Embryonic facial prominence (tissue), 1 donor: ENCODE data around the gene PPM1E.
"Not testable (repeated sequence)": the region's sequence is repeated elsewhere in the genome, so short reads cannot be mapped to it uniquely, and the experiment has no call there.

Experiments
- DNase-seq: peaks from one replicate; pipeline ENCODE4 v3.0.0-alpha.2; 2016; ENCODE audit errors: extremely low spot score

PPM1E gene

GRCh38 chr17:58755577-58756245 is at the start of gene PPM1E:
Gene PPM1E (plus strand): TSS chr17:58755854.
- peak; percentile 62 for DNase-seq

- DNase-seq, result no peak
Measured at GRCh38 chr17:58706351-58707140, 49.1 kb upstream of the PPM1E start.

- DNase-seq, result no peak
Measured at GRCh38 chr17:58710948-58711552, 44.6 kb upstream of the PPM1E start.

- DNase-seq, result no peak
Measured at GRCh38 chr17:58722274-58722673, 33.4 kb upstream of the PPM1E start.

- DNase-seq, result no peak
Measured at GRCh38 chr17:58722696-58723095, 33.0 kb upstream of the PPM1E start.

DNA sequence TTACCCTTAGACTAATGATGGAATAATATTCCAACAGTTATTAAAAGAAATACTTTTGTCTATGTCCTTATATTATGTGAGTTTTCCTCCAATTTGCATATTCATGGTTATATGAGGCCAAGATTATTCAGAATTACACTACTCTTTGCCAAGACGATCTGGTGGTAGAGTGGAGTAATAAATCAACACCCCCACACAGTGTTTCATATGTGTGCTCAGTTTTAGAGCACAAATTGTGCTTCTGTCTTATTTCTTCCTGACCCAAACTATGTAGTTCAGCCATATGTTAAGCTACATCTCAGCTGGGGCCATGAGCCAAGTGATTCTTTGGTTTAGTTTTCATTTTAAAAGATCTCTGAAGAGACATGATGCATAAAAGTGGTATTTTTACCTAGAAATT is 26.9 kb upstream of the PPM1E start:
- DNase-seq, result no peak

DNA sequence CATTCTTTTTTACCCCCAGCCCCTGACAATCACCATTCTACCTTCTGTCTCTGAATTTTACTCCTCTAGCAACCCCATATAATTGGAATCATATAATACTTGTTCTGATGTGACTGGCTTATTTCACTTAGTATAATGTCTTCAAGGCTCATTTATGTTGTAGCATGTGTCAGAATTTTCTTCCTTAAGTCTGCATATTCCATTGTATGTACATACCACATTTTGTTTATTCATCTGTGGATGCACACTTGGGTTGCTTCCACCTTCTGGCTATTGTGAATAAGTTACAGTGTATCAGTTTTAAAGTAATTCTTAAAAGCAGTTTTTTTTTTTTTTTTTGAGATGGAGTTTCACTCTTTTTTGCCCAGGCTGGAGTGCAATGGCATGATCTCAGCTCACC is 24.7 kb upstream of the PPM1E start:
- DNase-seq, result no peak

DNA sequence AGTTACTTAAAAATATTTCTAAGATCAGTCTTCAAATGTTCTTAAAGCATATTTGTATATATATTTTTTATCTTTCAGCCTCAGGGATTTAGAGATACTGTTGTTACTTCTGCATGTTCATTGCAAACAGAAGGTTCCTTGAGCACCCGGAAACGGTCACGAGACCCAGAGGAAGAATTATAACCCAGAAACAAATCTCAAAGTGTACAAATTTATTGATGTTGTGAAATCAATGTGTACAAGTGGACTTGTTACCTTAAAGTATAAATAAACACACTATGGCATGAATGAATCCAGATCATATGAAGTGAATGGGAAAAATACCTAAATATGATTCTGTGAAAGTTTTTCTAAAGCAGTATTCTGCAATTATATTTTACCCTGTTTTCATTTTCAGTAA is 21.6 kb upstream of the PPM1E start:
- no peak for DNase-seq

GRCh38 chr17:58734811-58735210 is 20.8 kb upstream of the PPM1E start:
- DNase-seq, result no peak

DNA sequence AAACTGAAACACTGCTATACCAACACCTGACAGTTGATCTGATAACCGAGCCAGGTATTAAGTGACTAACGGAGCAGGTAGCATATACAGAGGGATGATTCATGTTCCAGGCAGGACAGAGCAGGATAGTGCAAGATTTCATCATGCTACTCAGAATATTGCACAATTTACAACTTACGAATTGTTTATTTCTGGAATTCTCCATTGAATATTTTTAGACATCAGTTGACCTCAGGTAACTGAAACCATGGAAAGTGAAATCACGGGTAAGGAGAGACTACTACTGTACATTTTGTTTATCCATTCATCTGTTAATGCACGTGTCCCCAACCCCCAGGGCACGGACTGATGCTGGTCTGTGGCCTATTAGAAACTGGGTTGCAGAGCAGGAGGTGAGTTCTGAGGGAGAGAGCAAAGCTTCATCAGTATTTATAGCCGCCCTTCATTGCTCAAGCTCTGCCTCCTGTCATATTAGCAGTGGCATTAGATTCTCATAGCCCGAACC is 14.5 kb upstream of the PPM1E start:
- no peak for DNase-seq

GRCh38 chr17:58747674-58748073 is 8.0 kb upstream of the PPM1E start:
- no peak for DNase-seq

- not testable (repeated sequence) for DNase-seq
Measured at GRCh38 chr17:58749627-58750026, 6.0 kb upstream of the PPM1E start.

DNA sequence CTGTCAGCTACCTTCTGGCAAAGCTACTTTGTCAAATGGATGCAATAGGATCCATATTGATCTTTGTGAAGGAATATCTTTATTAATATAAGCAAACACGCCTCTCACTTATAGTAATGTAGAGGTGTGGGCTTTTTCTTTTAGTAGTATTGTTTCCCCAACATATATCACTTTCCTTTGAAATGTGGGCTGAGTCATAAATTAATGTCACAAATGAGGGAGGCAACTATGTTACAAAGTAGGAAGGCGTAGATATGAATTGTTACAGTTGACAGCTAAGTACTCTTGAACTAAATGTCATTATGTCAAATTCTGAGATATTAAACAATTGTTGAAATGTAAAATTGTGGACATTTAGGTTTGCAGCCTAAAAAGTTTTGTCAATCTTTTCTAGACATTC is 2.6 kb upstream of the PPM1E start:
- no peak for DNase-seq

- DNase-seq, result no peak
Measured at GRCh38 chr17:58755269-58755576, 431 bp upstream of the PPM1E start.

GRCh38 chr17:58756246-58757161 is 850 bp downstream of the PPM1E start:
- no peak for DNase-seq

- no peak for DNase-seq
Measured at GRCh38 chr17:58757162-58757613, 1.5 kb downstream of the PPM1E start.

- DNase-seq, result no peak
Measured at GRCh38 chr17:58758890-58759289, 3.2 kb downstream of the PPM1E start.

DNA sequence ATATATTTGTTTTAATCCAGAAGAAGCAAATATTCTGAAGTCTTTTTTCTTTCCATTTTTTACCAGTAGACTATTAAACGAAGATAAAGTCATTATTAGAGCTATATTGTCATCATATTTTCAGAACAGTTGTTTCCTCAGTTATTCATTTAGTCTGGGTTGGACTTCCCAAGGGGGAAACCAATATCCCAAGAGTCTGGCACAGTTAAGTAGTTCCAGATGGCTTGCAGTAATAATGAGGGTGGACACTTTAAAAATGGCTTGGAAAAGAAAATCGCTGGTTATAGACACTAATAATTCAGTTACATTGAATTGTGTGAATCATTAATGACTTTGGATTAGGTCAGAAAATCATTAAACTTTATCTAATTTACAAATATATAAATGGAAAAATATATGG is 3.9 kb downstream of the PPM1E start:
- no peak for DNase-seq

DNA sequence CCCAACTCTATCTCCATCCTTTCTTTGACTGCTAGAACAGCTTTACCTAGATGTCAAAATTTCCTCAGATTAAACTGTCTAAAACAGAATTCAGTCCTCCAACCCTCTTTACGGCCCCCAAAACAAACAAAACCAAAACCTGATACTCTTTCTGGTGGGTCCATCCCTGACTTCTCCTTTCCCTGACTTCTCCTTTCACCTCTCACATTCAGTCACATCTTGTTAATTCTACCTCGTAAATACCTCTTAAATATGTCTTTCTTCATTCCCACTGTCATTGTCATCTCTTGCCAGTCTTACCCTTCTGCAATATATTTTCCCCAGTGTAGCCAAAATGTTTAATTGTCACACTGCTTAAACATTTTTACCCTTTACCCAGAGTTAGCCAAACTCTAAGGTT is 4.6 kb downstream of the PPM1E start:
- DNase-seq, result no peak

DNA sequence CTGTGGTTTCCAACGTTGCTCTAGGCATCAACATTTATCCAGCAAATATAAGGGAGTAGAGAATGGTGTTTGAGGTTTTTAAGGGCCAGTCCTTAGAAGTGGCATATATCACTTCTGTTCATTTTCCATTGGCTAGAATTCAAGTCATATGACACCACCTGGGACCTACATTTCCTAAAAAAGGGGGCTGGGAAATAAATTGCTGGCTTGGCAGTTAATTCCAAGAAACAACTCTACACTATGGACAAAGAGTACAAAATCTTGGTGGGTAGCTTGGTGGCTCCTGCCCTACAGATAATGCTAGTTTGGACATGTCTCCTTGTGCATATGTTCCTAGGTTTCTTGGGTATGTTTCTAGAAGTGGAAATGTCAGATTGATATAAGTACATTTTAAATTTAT is 7.6 kb downstream of the PPM1E start:
- DNase-seq, result no peak

GRCh38 chr17:58764373-58764772 is 8.7 kb downstream of the PPM1E start:
- DNase-seq, result no peak

DNA sequence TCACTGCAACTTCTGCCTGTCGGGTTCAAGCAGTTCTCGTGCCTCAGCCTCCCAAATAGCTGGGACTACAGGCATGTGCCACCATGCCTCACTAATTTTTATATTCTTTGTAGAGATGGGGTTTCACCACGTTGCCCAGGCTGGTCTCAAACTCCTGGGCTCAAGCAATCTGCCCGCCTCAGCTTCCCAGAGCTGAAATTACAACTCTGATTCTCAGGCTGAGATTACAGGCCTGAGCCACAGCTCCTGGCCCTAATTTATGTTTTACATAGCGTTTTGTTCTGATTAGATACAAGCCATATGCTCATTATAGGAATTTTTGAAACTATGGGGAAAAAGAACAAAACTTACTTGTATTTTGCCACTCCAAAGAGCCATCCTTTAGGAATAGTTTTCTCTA is 22.8 kb downstream of the PPM1E start:
- not testable (repeated sequence) for DNase-seq
